Measurements from ENCODE around the gene NCOA7. TPM values are rescaled to one million over a fixed set of nuclear protein-coding genes. Genes with fewer than 3 reads are reported as not detected.
"Not testable (repeated sequence)": the region's sequence is repeated elsewhere in the genome, so short reads cannot be mapped to it uniquely, and the experiment has no call there.

Gene NCOA7
- total and polyA plus RNA-seq, 5 experiments from 2014 or later = 9.4 to 48.0 (median 16.5) TPM

- H3K4me3 Mint-ChIP-seq = no peak overlapping the region
- DNase-seq (no peak), ATAC-seq (no peak)
- POLR2A ChIA-PET = interaction anchor here (1.0 kb wide), 2 partner anchors 22 to 53 kb away, joined by 3 to 8 read pairs; no protein-coding TSS in a partner anchor
- H3K27me3 Mint-ChIP-seq = no peaks in the 10 kb centered on the region
- H3K27ac Mint-ChIP-seq = no peak overlapping the region
- H3K36me3 Mint-ChIP-seq = peaks cover 0 to 12% (median 3%) of the 10 kb centered on the region in 3 donors
- peaks cover 4 to 24% (median 13%) of the 10 kb centered on the region in 4 donors for H3K4me1 Mint-ChIP-seq
- no peaks in the 10 kb centered on the region for H3K9me3 Mint-ChIP-seq
Measured at GRCh38 chr6:125839471-125839870, 48.7 kb downstream of the NCOA7 start.

GRCh38 chr6:125839879-125840278 lies 49.1 kb downstream of the NCOA7 start:
- H3K36me3 Mint-ChIP-seq = peaks cover 0 to 15% (median 3%) of the 10 kb centered on the region in 3 donors
- no peak overlapping the region for H3K4me3 Mint-ChIP-seq
- H3K4me1 Mint-ChIP-seq = peaks cover 2 to 23% (median 10%) of the 10 kb centered on the region in 4 donors
- ATAC-seq (no peak), DNase-seq (no peak)
- H3K27me3 Mint-ChIP-seq = no peaks in the 10 kb centered on the region
- POLR2A ChIA-PET = interaction anchor here (1.0 kb wide), 2 partner anchors 22 to 53 kb away, joined by 3 to 8 read pairs; no protein-coding TSS in a partner anchor
- H3K27ac Mint-ChIP-seq = no peak overlapping the region
- no peaks in the 10 kb centered on the region for H3K9me3 Mint-ChIP-seq

GRCh38 chr6:125841356-125842090 lies 50.8 kb downstream of the NCOA7 start:
- Mint-ChIP-seq H3K4me1 (peaks cover 0 to 18% (median 8%) of the 10 kb centered on the region in 4 donors), H3K4me3 (no peak overlapping the region), H3K27me3 (no peaks in the 10 kb centered on the region), H3K9me3 (no peaks in the 10 kb centered on the region), H3K27ac (no peak overlapping the region), H3K36me3 (peaks cover 5 to 14% (median 6%) of the 10 kb centered on the region in 3 donors)
- POLR2A ChIA-PET = no interaction called here
- ATAC-seq (no peak), DNase-seq (no peak)

- H3K4me1 Mint-ChIP-seq = peaks cover 0 to 18% (median 8%) of the 10 kb centered on the region in 4 donors
- H3K36me3 Mint-ChIP-seq = peaks cover 5 to 13% (median 6%) of the 10 kb centered on the region in 3 donors
- H3K9me3 Mint-ChIP-seq = no peaks in the 10 kb centered on the region
- DNase-seq (no peak), ATAC-seq (no peak)
- POLR2A ChIA-PET = no interaction called here
- no peaks in the 10 kb centered on the region for H3K27me3 Mint-ChIP-seq
- H3K4me3 Mint-ChIP-seq = no peak overlapping the region
- no peak overlapping the region for H3K27ac Mint-ChIP-seq
Measured at GRCh38 chr6:125842091-125842626, 51.4 kb downstream of the NCOA7 start.

- Mint-ChIP-seq H3K4me1 (peaks cover 0 to 13% (median 4%) of the 10 kb centered on the region in 4 donors), H3K27me3 (no peaks in the 10 kb centered on the region), H3K4me3 (no peak overlapping the region), H3K9me3 (peaks cover 0 to 3% (median 0%) of the 10 kb centered on the region in 9 donors), H3K36me3 (peaks cover 6 to 10% (median 6%) of the 10 kb centered on the region in 3 donors), H3K27ac (no peak overlapping the region)
- POLR2A ChIA-PET = interaction anchor here (1.0 kb wide), 1 partner anchor 53 kb away, joined by 3 read pairs; the partner anchor contains the start of gene NCOA7
- DNase-seq = no peak
- ATAC-seq = no peak
Measured at GRCh38 chr6:125843593-125843992, 52.8 kb downstream of the NCOA7 start.

- Mint-ChIP-seq H3K4me3 (no peak overlapping the region), H3K9me3 (peaks cover 0 to 3% (median 0%) of the 10 kb centered on the region in 9 donors), H3K27me3 (no peaks in the 10 kb centered on the region), H3K36me3 (peaks cover 6 to 9% (median 6%) of the 10 kb centered on the region in 3 donors), H3K27ac (no peak overlapping the region), H3K4me1 (peaks cover 0 to 12% (median 4%) of the 10 kb centered on the region in 4 donors)
- ATAC-seq = no peak
- no peak for DNase-seq
- POLR2A ChIA-PET = no interaction called here
Measured at GRCh38 chr6:125844989-125845388, 54.2 kb downstream of the NCOA7 start.

GRCh38 chr6:125846292-125847024 lies 55.7 kb downstream of the NCOA7 start:
- peaks cover 6 to 9% (median 8%) of the 10 kb centered on the region in 3 donors for H3K36me3 Mint-ChIP-seq
- no peak overlapping the region for H3K27ac Mint-ChIP-seq
- ATAC-seq (no peak), DNase-seq (no peak)
- H3K9me3 Mint-ChIP-seq = peaks cover 0 to 3% (median 0%) of the 10 kb centered on the region in 9 donors
- no peaks in the 10 kb centered on the region for H3K27me3 Mint-ChIP-seq
- POLR2A ChIA-PET = no interaction called here
- H3K4me3 Mint-ChIP-seq = no peak overlapping the region
- H3K4me1 Mint-ChIP-seq = peaks cover 0 to 12% (median 4%) of the 10 kb centered on the region in 4 donors

GRCh38 chr6:125848286-125848685 lies 57.5 kb downstream of the NCOA7 start:
- H3K36me3 Mint-ChIP-seq = peaks cover 6 to 11% (median 9%) of the 10 kb centered on the region in 3 donors
- ATAC-seq, POLR2A ChIA-PET, H3K27me3 Mint-ChIP-seq, H3K27ac Mint-ChIP-seq, H3K9me3 Mint-ChIP-seq, DNase-seq, H3K4me3 Mint-ChIP-seq: not testable (repeated sequence)
- H3K4me1 Mint-ChIP-seq = peaks cover 2 to 14% (median 6%) of the 10 kb centered on the region in 4 donors

GRCh38 chr6:125850361-125850760 lies 59.6 kb downstream of the NCOA7 start:
- H3K4me3 Mint-ChIP-seq = no peak overlapping the region
- POLR2A ChIA-PET = no interaction called here
- peaks cover 5 to 12% (median 10%) of the 10 kb centered on the region in 3 donors for H3K36me3 Mint-ChIP-seq
- peaks cover 0 to 10% (median 0%) of the 10 kb centered on the region in 9 donors for H3K9me3 Mint-ChIP-seq
- H3K4me1 Mint-ChIP-seq = peaks cover 2 to 12% (median 6%) of the 10 kb centered on the region in 4 donors
- no peak for ATAC-seq
- H3K27ac Mint-ChIP-seq = no peak overlapping the region
- H3K27me3 Mint-ChIP-seq = no peaks in the 10 kb centered on the region
- no peak for DNase-seq

- no peak overlapping the region for H3K4me3 Mint-ChIP-seq
- H3K9me3 Mint-ChIP-seq = peaks cover 0 to 10% (median 0%) of the 10 kb centered on the region in 9 donors
- no peak for DNase-seq
- H3K4me1 Mint-ChIP-seq = peaks cover 2 to 12% (median 6%) of the 10 kb centered on the region in 4 donors
- no peak for ATAC-seq
- POLR2A ChIA-PET = no interaction called here
- H3K36me3 Mint-ChIP-seq = peaks cover 0 to 19% (median 18%) of the 10 kb centered on the region in 3 donors
- no peak overlapping the region for H3K27ac Mint-ChIP-seq
- H3K27me3 Mint-ChIP-seq = no peaks in the 10 kb centered on the region
Measured at GRCh38 chr6:125852587-125852986, 61.8 kb downstream of the NCOA7 start.

GRCh38 chr6:125853168-125853567 lies 62.4 kb downstream of the NCOA7 start:
- Mint-ChIP-seq H3K4me1 (peaks cover 2 to 12% (median 6%) of the 10 kb centered on the region in 4 donors), H3K36me3 (peaks cover 0 to 18% (median 17%) of the 10 kb centered on the region in 3 donors), H3K4me3 (no peak overlapping the region), H3K27ac (no peak overlapping the region), H3K27me3 (no peaks in the 10 kb centered on the region), H3K9me3 (peaks cover 0 to 10% (median 0%) of the 10 kb centered on the region in 9 donors)
- POLR2A ChIA-PET = no interaction called here
- DNase-seq (no peak), ATAC-seq (no peak)

- H3K36me3 Mint-ChIP-seq = peaks cover 0 to 20% (median 17%) of the 10 kb centered on the region in 3 donors
- no peaks in the 10 kb centered on the region for H3K27me3 Mint-ChIP-seq
- no peak overlapping the region for H3K4me3 Mint-ChIP-seq
- DNase-seq (no peak), ATAC-seq (no peak)
- peaks cover 0 to 10% (median 0%) of the 10 kb centered on the region in 9 donors for H3K9me3 Mint-ChIP-seq
- POLR2A ChIA-PET = no interaction called here
- no peak overlapping the region for H3K27ac Mint-ChIP-seq
- H3K4me1 Mint-ChIP-seq = peaks cover 2 to 13% (median 6%) of the 10 kb centered on the region in 4 donors
Measured at GRCh38 chr6:125853756-125854155, 63.0 kb downstream of the NCOA7 start.
